OCI-M2 (cell line): ENCODE measurements around the gene GTF2IRD2.
"Not testable (repeated sequence)": the region's sequence is repeated elsewhere in the genome, so short reads cannot be mapped to it uniquely, and the experiment has no call there.

Experiments used
- DNase-seq: peaks from one replicate; lab custom pipeline; 2025; ENCODE audit not compliant: unreplicated experiment; lab: John Stamatoyannopoulos, UW

GTF2IRD2 gene

DNA sequence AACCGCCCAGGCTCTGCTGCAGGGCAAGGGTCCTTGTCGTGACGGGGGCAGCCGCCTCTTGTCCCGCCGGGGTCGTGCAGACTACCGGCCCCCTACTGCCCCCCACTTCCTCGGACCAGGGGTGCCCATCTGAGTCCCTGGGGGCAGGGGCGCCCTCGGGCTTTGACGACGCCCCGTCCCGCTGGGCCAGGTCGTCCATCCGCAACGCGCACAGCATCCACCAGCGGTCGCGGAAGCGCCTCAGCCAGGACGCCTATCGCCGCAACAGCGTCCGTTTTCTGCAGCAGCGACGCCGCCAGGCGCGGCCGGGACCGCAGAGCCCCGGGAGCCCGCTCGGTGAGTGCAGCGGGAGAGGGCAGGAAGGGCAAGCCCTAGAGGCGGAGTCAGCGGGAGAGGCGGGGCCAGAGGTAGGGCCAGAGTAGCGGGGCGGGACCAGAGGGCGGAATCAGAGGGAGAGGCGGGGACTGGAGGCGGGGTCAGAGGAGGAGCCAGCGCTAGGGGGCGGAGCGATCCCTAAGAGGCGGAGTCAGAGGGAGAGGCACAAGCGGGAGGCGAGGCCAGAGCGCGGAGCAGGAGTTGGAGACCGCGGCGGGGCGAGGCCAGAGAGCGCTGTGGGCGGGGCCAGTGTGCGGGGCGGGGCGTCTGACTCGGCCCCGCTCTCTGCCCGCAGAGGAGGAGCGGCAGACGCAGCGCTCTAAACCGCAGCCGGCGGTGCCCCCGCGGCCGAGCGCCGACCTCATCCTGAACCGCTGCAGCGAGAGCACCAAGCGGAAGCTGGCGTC lies 62.8 kb downstream of the GTF2IRD2 start:
- peak; percentile 72 for DNase-seq

GRCh38 chr7:74783595-74783994 lies 67.8 kb downstream of the GTF2IRD2 start:
- DNase-seq = not testable (repeated sequence)

DNA sequence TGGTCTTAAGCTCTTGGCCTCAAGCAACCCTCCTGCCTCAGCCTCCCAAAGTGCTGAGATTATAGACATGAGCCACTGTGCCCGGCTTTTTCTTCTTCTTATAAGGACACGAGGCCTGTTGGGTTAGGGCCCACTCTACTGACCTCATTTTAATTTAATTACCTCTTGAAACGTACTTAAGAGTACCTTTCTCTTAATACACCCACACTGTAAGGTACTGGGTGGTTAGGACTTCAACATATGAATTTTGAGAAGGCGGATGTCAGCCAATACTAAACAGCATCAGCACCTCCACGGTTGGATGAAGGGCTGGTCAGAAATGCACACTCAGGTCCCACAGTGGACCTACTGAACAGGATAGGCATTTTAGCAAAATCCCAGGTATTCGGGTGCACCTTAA lies 69.7 kb downstream of the GTF2IRD2 start:
- DNase-seq = not testable (repeated sequence)

GRCh38 chr7:74779053-74779452 lies 72.4 kb downstream of the GTF2IRD2 start:
- not testable (repeated sequence) for DNase-seq

DNA sequence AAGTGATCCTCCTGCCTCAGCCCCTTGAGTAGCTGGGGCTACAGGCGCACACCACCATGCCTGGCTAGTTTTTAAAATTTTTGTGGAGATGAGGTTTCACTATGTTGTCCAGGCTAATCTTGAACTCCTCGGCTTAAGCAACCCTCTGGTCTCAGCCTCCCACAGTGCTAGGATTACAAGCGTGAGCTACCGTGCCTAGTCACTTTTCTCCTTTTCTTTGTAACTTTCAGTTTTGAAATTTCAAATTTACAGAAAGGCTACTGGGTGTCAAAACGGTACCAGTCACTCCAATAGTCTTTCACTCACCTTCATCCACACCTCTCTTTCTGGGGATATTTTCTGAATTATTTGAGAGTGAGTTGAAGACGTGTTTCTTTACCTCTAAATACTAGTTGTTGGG lies 76.3 kb downstream of the GTF2IRD2 start:
- DNase-seq = not testable (repeated sequence)

- not testable (repeated sequence) for DNase-seq
These were observed 77.3 kb downstream of the GTF2IRD2 start, which contains the start of gene NCF1 for GRCh38 chr7:74773760-74774750. Gene NCF1, plus strand, starts transcription at chr7:74774011. Its CDS starts 21 bp downstream, at chr7:74774032.

GRCh38 chr7:74772093-74772492 lies 79.3 kb downstream of the GTF2IRD2 start:
- DNase-seq = not testable (repeated sequence)

- DNase-seq = not testable (repeated sequence)
These were observed 81.3 kb downstream of the GTF2IRD2 start for GRCh38 chr7:74770062-74770461.

- not testable (repeated sequence) for DNase-seq
These were observed 84.4 kb downstream of the GTF2IRD2 start for GRCh38 chr7:74766991-74767390.

- DNase-seq = not testable (repeated sequence)
These were observed 84.9 kb downstream of the GTF2IRD2 start for GRCh38 chr7:74766509-74766908.

DNA sequence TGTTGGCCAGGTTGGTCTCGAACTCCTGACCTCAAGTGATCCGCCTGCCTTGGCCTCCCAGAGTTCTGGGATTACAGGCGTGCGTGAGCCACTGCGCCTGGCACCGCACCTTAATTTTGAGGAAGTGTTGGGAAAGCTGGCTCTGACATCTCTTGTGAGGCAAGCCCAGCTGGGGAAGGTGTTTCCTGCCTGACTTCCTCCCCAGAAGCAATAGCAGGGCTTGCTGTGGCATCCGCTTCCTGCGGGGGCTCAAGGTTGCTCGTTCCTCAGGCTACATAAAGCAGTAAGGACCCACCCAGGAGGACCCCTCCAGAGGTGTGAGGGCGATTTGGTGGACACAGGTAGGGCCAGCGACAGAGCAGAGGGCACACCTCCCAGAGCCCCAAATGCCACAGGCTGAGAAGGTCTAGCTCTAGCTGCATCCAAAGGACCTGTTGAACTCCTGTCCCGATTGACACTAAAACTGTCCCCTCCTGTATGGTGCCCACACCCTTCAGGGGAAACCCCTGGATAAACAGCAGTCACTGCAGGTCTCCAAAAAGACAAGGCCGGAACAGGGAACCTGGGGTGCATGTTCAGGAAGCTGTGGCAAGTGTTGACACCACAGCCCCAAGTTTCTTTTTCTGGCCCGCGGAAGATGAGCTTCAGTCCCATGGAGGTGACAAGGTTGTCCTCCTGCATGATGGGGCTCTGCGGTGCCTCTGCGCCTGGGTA lies 86.0 kb downstream of the GTF2IRD2 start:
- DNase-seq = not testable (repeated sequence)

DNA sequence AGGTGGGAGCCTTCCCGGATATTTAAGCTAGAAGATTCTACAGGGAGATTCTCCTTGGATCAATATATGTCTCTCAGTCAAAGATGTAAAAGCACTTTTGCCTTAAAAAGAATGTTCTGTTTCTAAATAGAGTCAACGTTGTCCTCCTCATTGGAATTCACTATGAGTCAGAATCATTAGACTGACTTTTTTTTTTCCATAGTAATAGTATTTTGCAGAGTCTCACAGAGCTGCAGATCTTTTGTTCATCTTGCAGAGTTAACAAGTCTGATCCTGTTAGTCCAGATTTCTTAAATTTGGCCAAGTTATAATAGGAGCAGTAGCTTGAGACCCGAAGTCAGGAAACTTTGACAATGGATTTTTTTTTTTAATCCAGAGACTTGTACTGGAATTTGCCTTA lies 92.4 kb downstream of the GTF2IRD2 start:
- DNase-seq = not testable (repeated sequence)

DNA sequence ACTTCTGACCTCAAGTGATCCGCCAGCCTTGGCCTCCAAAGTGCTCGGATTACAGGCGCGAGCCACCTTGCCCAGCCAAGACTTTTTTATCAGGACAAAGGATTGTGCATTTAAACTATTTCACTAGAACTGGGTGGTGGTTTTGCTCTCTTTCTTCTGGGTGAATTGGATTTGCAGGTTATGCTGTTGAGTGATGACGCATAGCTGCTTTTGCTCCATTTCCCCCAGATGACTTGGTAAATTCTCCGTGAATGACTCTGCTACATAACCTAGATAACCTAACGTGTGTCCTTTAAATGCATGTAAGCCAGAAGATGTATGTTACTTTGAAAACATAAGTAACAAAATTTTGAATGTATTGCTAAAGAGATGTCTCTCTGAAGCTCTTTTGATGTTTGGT lies 93.1 kb downstream of the GTF2IRD2 start:
- not testable (repeated sequence) for DNase-seq

DNA sequence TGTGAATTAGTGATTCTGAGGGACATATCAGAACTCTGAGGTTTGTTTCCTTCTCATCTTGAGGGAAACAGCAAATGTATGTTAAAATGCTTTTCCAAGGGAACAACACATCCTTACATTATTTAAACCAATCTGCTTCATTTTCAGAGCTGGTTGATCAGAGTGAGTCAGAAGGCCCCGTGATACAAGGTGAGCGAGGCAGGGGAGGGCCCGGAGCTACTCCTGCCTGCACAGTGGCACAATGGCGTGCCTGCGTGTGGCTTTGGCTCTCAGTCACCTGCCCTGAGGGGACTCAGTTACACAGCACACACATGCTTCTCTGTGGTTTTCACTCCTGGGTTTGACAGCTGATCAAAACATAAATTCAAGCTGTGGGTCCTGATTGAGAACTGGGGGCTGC lies 94.7 kb downstream of the GTF2IRD2 start:
- DNase-seq = not testable (repeated sequence)

DNA sequence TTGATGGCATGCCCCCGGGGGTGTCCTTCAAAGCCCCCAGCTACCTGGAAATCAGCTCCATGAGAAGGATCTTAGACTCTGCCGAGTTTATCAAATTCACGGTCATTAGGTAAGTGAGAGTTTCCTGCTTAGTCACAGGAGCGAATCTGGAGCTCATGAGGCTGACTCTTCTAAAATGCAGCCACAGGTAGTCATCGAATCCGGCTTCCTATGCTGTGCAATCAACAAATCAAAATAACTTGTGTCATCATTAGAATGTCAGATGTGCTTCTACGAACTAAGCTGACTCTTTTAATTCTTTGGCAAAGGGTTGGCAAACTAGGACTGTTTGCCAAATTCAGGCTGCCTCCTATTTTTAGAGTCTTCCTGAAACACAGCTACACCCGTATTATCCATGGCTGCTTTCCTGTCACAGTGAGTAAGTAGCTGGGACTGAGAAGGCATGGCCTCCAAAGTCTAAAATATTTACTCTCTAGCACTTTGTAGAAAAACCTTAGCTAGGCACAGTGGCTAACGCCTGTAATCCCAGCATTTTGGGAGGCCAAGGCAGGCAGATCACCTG lies 97.4 kb downstream of the GTF2IRD2 start:
- DNase-seq = not testable (repeated sequence)
